Activated gamma-delta T cell treated with Interleukin-2 at 50 U/mL for 16 hours (primary cell): ENCODE results near the gene C19orf25.

Experiments used
- DNase-seq: peaks from one replicate; pipeline ENCODE4 v3.0.0-alpha.2; 2020

The C19orf25 gene

DNA sequence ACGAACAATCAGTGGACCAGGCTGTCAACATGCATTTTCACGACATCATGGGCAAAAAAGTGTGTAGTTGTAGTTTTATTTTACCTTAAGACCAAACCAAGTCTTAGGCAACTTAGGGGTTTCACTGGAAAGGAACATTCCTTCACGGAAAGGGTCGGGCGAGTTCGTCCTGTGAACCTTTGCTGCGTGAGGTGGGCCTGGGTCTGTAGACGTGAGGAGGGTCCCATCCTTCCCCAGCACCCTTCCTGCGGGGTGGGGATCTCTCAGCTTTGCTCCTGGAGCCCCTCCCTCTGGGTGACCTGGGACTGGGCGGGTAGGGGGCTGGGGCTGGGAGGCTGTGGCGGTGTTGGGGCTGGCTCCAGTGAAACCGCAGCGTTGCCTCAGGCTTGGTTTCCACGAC is 53.1 kb downstream of the C19orf25 start:
- no peak for DNase-seq

DNA sequence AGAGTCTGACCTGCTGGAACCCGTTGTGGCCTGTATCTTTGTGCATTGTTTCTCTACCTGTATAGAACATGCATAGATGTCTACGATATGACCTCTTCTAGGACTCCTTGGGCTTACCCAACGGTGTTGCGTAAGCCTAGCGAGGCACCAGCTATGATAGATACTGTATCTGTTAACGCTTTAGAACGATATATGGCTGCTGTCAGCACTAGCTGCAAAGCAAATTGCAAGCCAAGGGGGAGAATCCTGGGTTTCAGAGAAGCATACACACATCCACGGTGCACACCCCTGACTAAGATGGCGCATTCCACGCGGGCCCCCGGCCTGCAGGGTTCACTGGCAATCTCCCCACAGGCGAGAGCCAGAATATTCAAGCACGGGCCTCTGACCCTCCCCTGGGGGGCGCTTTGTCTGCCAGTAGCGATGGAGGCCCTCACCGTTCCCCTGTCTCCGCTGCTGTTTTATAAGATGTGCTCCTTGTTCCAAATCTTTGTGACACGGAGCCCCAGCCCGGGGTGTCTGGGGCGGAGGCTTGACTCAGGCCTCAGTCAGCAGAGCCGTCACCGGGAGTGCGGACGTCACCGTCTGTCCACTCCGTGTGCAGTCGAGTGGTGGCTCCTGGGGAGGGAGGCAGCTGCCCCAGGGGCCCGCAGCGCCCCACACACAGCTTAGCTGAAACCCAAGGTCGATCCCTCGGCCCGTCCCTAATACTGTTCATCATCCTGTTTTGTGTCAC is 53.7 kb downstream of the C19orf25 start:
- DNase-seq = no peak

DNA sequence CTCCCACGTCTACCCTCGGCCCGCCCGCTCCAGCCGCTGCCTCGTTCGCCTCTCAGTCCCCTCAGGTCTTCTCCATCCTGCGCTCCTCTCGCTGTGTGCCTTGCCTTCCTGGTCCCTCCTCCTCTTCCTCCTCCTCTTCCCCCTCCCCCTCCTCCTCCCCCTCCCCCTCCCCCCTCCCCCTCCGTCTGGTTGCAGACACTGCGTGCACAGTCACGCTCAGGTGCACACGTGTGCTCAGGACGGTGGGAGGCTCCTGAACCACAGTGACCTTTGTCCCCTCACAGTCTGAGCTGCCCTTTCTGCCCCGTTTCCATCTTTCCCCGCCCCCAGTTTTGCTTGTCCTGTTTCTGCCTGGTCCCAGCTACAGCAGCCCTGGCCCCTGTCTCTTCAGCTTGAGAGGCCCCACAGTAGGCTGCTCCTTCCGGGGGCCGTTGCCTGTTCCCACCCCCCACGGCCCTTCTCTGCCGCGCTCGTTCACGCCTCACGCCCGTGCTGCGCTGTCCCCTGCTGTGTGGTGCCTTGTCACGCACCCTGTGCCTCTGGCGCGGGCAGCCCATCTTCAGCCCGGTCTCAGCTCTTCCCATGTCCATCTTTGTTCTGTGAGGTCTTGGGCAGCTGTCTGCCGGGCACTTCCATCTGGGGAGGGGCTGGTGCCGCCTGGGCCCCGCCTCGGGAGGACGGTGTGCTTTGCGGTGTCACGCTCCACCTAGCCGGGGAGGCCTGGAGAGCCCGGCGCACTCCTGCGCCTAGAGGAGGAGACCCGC is 54.6 kb downstream of the C19orf25 start:
- no peak for DNase-seq

DNA sequence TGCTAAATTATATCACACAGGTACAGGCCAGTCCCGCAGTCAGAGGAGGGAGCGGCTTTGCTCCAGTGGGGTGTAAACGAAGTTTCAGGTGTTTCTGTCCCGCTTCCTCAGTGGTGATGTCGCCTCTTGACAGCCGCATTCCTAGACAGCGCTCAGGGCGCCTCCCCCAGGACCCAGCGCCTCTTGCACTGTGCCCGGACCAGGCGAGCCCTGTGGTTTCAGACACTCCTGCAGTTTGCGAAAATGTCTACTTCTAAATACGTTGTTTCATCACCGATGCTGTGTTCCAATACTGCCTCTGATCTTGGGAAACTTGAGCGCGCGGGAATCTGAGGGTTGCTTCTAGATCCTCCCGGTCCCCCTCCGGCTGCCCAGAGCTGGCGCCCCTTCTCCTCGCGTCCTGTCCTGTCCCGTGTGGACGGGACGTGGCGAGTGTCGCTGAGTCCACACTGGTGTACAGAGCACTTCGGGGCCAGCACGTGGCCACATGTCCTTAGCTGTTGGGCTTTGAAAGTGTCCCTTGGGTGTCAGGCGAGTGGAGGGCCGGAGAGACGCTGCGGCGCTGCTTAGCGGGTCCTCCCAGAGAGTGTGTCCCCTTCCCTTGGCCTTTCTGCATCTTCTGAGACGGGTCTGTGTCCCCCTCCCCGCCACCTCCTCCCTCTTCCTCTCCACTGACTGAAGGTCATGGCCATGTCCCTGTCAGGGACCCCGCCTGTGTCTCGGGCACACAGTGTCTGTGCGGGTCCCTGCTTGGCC is 55.4 kb downstream of the C19orf25 start:
- DNase-seq = no peak
